H1 (cell line): ENCODE results near the gene COL27A1. TPM values are rescaled to one million over a fixed set of nuclear protein-coding genes. Genes with fewer than 3 reads are reported as not detected.

Experiments used
- BRCA1 ChIP-seq: IDR thresholded peaks from 2 replicates; pipeline ENCODE4 v1.6.1; 2012; ENCODE audit warnings: low read depth, low read length, improper control_type of control experiment
- CHD2 ChIP-seq: IDR thresholded peaks from 2 replicates; pipeline ENCODE4 v1.6.1; 2012; ENCODE audit warnings: low read length, improper control_type of control experiment
- NANOG ChIP-seq: IDR thresholded peaks from 2 replicates; pipeline ENCODE4 v1.6.1; 2011; ENCODE audit warnings: low read length, low read depth, mild to moderate bottlenecking, inconsistent platforms; ENCODE audit not compliant: insufficient read depth, poor library complexity, severe bottlenecking
- SP2 ChIP-seq: IDR thresholded peaks from 2 replicates; pipeline ENCODE4 v1.6.1; 2012; ENCODE audit warnings: mild to moderate bottlenecking, low read length, inconsistent platforms
- TEAD4 ChIP-seq: IDR thresholded peaks from 2 replicates; pipeline ENCODE4 v1.6.1; 2012; ENCODE audit warnings: low read depth, low read length, inconsistent platforms, mixed read lengths
- polyA plus RNA-seq, 7 experiments: library from polyadenylated mRNA; depleted of rRNA in 3 of 7; stranded (reverse) in 5 of 7; unstranded in 2 of 7; fragments of >200 nt in 5 of 7; fragments of 200-250 nt in 2 of 7; gene quantifications; 1 replicate in 5 of 7; 2 replicates in 1 of 7; 4 replicates in 1 of 7; pipeline versions ENCODE4 v1.2.1 to v1.2.3, GENCODE V29; 2011 to 2013; ENCODE audit warnings: missing spikeins in 2 of 7, mixed read lengths in 2 of 7
- total RNA-seq: library from RNA; stranded (reverse); fragmentation: NEBNext Ultra II Directional; extraction: Animal tissue kit (Norgen Biotek cat#: 25700); gene quantifications from 2 replicates; pipeline ENCODE4 v1.2.1, GENCODE V29; 2021

COL27A1 gene
- total and polyA plus RNA-seq, 2 of the 8 experiments (the other 6 are each of a cell fraction or from before 2014, with no cell fraction given): 15.1 to 22.8 TPM

DNA sequence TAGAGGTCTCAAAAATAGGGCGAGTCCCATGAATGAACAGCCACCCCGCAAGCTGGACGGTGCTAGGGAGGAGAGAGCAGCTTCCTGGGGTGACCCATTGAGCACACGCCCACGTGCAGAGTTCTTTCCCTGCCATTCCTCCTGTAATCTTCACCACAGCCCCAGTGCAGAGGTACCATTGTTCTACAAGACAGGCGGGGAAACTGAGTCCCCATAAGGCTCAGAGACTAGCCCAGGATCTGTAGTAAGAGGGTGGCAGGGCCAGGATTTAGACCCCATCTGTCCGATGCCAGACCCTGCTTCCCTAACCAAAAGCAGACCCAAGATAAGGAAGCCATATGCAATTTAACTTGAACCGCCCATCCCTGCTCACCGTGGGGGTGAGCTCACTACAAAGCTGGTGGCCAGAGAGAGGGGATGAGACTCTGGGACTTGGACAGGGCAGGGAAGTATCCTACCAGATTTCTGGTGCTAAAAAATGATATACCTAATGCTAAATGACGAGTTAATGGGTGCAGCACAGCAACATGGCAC is 130.9 kb downstream of the COL27A1 start (continued):
- TF ChIP-seq NANOG (no peak), SP2 (no peak), BRCA1 (no peak), TEAD4 (no peak), CHD2 (no peak)
